ENCODE data around the gene MYOCOS. TPM values are rescaled to one million over a fixed set of nuclear protein-coding genes. Genes with fewer than 3 reads are reported as not detected.
"Not testable (repeated sequence)": the region's sequence is repeated elsewhere in the genome, so short reads cannot be mapped to it uniquely, and the experiment has no call there.

MYOCOS gene, protein sequence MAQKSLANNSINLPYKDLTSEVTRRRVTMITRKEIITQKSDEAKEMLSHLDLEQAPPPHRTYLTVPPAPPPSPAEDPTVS
- polyA plus RNA-seq, result 0.14 TPM

DNA sequence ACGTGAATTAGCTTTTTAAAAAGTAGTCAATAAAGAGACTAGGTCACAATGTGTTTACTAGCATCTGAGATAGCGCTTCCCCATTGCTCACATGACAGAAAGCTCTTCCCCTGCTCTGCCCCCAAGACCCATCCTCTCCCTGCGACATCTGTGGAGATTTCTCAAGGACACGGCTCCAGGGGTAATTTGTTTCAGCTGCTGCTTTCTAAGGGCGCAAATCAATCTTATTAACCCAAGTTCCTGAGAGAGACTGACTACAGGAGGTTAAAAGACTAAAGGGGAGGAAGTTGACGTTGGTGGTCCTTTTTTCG is at the start of gene MYOCOS:
MYOCOS (plus strand) TSS at position 92 of the 311 bp plus-strand sequence. CDS start 1,641 bp downstream, outside the sequence.
- Mint-ChIP-seq H3K4me1 (peaks cover 0 to 2% (median 0%) of the 10 kb centered on the region in 3 donors), H3K4me3 (no peak within 1 kb of the TSS), H3K27me3 (peaks cover 5% of the 10 kb centered on the region)

DNA sequence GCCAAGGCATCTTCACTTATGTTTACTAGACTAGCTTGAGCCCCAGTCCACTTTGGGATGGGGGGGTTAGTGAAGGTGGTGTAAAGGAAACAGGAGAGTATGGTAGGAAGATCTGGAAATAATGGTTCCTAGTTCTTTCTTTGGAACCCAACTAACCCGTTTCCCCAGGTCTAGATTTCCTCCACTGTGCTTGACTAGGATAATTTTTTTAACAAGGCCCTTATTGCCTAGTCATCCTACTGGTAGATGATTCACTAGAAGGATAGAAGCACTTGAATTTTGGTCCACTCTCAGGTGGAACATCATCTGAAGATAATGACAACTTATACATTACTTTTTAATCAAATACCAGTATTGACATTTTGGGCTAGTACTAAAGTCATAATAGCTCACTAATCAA is 45.9 kb upstream of the MYOCOS start:
- Mint-ChIP-seq H3K36me3 (peaks cover 13% of the 10 kb centered on the region), H3K4me3 (no peak overlapping the region), H3K27me3 (no peaks in the 10 kb centered on the region), H3K4me1 (no peaks in the 10 kb centered on the region), H3K27ac (no peak overlapping the region), H3K9me3 (no peaks in the 10 kb centered on the region)

More for the DNA sequence above, at the start of gene MYOCOS:
- H3K9me3 Mint-ChIP-seq, result no peaks in the 10 kb centered on the region
- H3K27ac Mint-ChIP-seq, result no peak within 1 kb of the TSS
- H3K36me3 Mint-ChIP-seq, result no peaks in the 10 kb centered on the region

DNA sequence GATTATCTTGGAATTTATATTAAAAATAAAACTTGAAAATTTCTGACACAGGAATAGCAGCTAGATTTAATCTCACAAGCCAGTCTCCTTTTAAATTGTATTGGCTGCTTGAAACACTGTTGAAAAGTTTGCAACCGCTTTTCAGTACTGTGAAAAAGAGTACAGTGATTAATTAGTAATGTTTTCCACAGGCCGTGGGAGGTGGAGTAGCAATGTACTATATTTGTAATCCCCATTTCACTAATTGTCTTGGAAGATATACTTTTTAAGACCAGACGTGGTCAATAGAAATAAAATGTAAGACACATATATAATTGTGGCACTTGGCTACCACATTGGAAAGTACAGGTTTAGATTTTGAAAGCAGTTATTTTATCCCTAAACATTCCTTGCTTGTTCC is 40.8 kb upstream of the MYOCOS start:
- Mint-ChIP-seq H3K36me3 (peaks cover 18% of the 10 kb centered on the region), H3K27ac (no peak overlapping the region)

DNA sequence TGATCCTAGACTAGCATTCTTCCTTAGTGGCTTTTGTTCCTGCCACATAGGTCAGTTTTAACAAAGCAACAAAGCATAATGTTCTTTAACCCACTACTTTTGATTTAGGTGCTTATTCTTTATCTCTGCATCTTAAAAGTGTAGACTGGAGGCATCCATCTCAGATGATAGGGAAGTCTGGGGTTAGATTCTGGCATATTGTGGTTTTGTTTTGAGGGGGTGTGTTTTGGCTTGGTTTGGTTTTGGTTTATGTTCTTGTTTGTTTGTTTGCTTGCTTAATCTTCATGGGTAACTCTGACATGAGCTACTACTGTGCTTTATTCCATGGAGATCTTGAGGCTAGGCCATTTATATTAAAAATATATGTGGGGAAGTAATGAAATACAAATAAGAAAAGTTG is 40.3 kb upstream of the MYOCOS start:
- no peaks in the 10 kb centered on the region for H3K27me3 Mint-ChIP-seq
- no peaks in the 10 kb centered on the region for H3K9me3 Mint-ChIP-seq
- H3K36me3 Mint-ChIP-seq, result peaks cover 18% of the 10 kb centered on the region
- no peak overlapping the region for H3K27ac Mint-ChIP-seq
- H3K4me1 Mint-ChIP-seq, result no peaks in the 10 kb centered on the region
- H3K4me3 Mint-ChIP-seq, result no peak overlapping the region

More for the DNA sequence above, 40.8 kb upstream of the MYOCOS start:
- Mint-ChIP-seq H3K4me1 (no peaks in the 10 kb centered on the region), H3K27me3 (no peaks in the 10 kb centered on the region), H3K4me3 (no peak overlapping the region), H3K9me3 (no peaks in the 10 kb centered on the region)

DNA sequence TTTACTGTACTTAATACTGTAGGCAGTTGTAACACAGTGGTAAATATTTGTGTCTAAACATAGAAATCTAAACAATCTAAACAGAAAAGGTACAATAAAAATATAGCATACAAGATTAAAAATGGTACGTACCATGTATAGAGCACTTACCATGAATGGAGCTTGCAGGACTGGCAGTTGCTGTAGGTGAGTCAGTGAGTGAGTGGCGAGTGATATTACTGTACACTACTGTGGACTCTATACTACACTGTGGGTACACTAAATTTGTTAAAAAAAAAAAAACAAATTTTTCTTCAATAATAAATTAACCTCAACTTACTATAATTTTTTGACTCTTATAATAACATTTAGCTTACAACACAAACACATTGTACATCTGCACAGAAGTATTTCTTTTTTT is 39.5 kb upstream of the MYOCOS start:
- H3K36me3 Mint-ChIP-seq, result peaks cover 16% of the 10 kb centered on the region
- no peak overlapping the region for H3K27ac Mint-ChIP-seq
- H3K4me1 Mint-ChIP-seq, result no peaks in the 10 kb centered on the region
- H3K4me3 Mint-ChIP-seq, result no peak overlapping the region
- H3K9me3 Mint-ChIP-seq, result no peaks in the 10 kb centered on the region
- H3K27me3 Mint-ChIP-seq, result no peaks in the 10 kb centered on the region

DNA sequence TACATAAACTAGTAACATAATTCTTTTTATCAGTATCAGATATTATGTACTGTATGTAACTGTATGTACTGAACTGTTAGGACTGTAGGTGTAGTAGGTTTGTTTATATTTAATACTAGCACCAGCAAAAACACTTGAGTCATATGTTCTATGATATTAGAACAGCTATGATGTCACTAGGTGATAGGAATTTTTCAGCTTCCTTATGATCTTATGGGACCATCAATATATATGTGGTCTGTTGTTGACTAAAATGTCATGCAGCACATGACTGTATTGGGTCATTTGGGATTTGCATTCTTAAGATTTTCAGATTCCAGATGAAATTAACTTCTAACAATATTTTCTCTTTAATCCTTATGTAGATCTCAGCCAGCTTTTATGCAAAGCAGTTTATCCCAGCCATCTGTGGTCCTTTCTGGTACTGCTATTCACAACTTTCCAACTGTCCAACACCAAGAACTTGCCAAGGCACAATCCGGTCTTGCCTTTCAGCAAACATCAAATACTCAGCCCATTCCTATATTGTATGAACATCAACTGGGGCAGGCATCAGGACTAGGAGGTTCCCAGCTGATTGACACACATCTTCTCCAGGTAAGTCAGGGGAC is 38.3 kb upstream of the MYOCOS start:
- H3K27ac Mint-ChIP-seq, result no peak overlapping the region
- H3K4me1 Mint-ChIP-seq, result no peaks in the 10 kb centered on the region
- no peaks in the 10 kb centered on the region for H3K9me3 Mint-ChIP-seq
- no peak overlapping the region for H3K4me3 Mint-ChIP-seq
- H3K27me3 Mint-ChIP-seq, result no peaks in the 10 kb centered on the region
- peaks cover 14% of the 10 kb centered on the region for H3K36me3 Mint-ChIP-seq

DNA sequence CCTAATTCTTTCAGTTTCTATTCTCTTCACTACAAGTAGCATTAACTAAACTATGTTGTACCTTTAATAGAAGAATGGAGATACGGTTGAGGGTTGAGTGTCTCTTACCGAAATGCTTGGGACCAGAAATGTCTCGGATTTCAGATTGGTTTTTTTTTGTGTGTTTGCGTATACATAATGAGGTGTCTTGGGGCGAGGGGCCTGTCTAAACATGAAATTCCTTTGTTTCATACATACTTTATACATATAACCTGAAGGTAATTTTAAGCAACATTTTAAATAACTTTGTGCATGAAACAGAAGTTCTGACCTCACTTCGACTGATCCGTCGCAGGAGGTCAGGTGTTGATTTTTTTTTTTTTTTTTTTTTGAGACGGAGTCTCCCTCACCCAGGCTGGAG is 36.3 kb upstream of the MYOCOS start:
- Mint-ChIP-seq H3K27me3 (no peaks in the 10 kb centered on the region), H3K27ac (no peak overlapping the region), H3K4me3 (no peak overlapping the region), H3K4me1 (no peaks in the 10 kb centered on the region), H3K36me3 (peaks cover 12% of the 10 kb centered on the region), H3K9me3 (no peaks in the 10 kb centered on the region)

DNA sequence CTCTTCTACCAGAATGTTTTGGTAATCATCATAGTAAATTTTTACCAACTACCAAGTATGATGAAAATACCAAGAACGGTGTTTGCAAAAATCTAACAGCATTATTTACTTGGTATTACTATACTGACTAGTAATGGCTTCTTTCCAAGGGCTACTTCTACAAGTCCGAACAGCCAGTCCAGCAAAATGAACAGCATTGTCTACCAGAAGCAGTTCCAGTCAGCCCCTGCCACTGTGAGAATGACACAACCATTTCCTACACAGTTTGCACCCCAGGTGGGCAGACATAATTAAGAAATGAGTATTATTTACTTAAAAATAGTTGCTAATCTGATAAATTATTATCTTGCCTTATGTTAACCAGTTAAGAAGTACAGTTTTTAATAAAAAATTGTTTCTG is 33.8 kb upstream of the MYOCOS start:
- no peak overlapping the region for H3K4me3 Mint-ChIP-seq
- no peak overlapping the region for H3K27ac Mint-ChIP-seq
- peaks cover 12% of the 10 kb centered on the region for H3K36me3 Mint-ChIP-seq
- no peaks in the 10 kb centered on the region for H3K9me3 Mint-ChIP-seq
- H3K27me3 Mint-ChIP-seq, result no peaks in the 10 kb centered on the region
- H3K4me1 Mint-ChIP-seq, result no peaks in the 10 kb centered on the region

DNA sequence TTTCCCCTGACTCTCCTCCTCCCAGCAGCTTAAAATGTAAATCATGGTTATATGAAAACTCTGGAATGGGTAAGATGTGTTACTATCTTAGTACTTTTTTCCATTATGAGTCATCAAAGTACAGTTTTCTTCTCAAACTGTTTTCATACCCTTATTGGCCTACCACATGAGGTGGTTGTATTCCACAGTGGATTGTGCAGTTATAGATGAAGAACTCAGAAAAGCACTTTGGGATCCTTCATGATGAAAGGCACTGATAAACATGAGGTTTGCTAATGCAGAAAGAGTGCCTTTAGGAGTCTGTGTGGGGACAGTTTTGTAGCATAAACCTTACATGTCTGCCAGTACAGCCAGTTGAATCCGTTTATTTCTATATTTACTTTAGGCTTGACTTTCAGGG is 32.0 kb upstream of the MYOCOS start:
- Mint-ChIP-seq H3K9me3 (no peaks in the 10 kb centered on the region), H3K4me3 (no peak overlapping the region), H3K4me1 (no peaks in the 10 kb centered on the region), H3K27me3 (no peaks in the 10 kb centered on the region), H3K27ac (peak overlapping the region in 1 of 3 donors; percentile 50), H3K36me3 (peaks cover 7% of the 10 kb centered on the region)

DNA sequence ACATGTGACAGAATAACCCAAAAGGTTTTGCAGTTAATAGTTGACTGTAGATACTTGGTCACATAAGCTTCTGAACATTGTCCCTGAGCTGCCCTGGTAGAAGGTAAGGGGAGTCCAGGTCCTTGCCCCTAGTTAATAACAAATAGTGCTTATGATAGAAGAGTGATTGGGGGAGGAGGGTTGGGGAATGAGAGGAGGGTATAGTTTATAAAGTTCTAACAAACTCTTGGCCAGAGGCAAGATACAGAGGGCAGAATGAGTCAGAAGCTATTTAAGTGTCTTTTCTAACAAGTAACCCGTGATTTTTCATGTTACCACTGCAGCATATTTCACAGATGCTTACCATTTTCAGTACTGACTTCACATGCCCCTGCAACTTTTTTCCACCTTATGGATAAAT is 26.7 kb upstream of the MYOCOS start:
- H3K27me3 Mint-ChIP-seq, result no peaks in the 10 kb centered on the region
- no peak overlapping the region for H3K4me3 Mint-ChIP-seq
- no peak overlapping the region for H3K27ac Mint-ChIP-seq
- H3K36me3 Mint-ChIP-seq, result peaks cover 7% of the 10 kb centered on the region
- H3K4me1 Mint-ChIP-seq, result no peaks in the 10 kb centered on the region
- H3K9me3 Mint-ChIP-seq, result peaks cover 0 to 5% (median 0%) of the 10 kb centered on the region in 3 donors

DNA sequence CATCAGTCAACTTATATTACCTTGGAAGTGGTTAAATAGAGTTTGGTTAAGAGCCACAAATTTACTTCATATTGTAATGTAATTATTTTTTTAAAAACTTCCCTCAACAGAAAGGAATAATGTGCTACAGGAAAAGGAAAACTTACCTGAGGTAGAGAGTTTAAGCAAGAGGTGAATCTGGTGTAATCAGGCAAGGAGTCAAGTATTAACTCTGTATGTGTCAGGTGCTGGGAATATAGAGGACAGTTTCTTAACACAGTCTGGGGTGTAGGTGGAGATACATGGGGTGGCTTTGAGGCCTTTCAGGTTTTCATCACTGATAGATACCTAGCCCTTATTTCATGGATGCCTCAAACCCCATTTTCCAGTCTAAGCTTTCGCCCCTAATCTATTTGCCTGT is 25.9 kb upstream of the MYOCOS start:
- Mint-ChIP-seq H3K27ac (no peak overlapping the region), H3K4me1 (no peaks in the 10 kb centered on the region), H3K4me3 (no peak overlapping the region), H3K9me3 (peaks cover 0 to 5% (median 0%) of the 10 kb centered on the region in 3 donors), H3K36me3 (peaks cover 7% of the 10 kb centered on the region), H3K27me3 (no peaks in the 10 kb centered on the region)

DNA sequence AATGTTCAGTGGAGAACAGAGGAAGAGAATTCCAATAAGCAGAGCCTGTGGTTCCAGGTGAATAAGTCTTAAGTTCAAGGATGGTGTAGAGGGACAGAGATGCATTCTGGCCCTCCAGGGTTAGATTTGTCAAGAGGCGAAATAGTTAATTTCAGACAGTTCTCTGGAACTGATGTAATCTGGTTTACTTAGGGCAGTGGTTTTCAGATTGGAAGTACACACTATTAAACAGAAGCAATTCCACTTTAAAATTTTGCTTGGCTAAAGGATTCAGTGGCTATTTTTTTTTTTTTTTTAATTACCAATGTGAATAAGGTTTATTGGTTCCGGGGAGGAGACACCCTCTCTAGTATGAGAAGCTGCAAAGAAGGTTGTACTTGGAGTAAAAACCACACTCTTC is 25.3 kb upstream of the MYOCOS start:
- Mint-ChIP-seq H3K4me1 (no peaks in the 10 kb centered on the region), H3K36me3 (peaks cover 7% of the 10 kb centered on the region), H3K27ac (no peak overlapping the region), H3K9me3 (peaks cover 0 to 5% (median 0%) of the 10 kb centered on the region in 3 donors), H3K27me3 (no peaks in the 10 kb centered on the region), H3K4me3 (no peak overlapping the region)

DNA sequence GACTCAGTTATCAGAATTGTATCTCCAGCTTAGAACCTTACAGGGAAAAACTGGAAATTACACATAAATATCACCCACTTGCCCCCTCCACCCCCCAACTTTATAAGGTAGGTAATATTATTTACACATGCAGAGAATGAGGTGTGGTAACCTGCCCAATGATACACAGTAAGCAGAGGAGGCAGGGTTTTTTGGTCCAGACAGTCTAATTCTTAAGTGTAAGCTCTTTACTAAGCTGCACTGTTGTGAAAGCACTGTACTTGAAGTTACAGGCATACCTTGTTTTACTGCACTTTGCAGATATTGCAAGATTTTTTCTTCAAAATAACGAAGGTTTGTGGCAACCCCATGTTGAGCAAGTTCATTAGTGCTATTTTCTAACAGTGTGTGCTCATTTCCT is 24.8 kb upstream of the MYOCOS start:
- Mint-ChIP-seq H3K4me1 (no peaks in the 10 kb centered on the region), H3K4me3 (no peak overlapping the region)

DNA sequence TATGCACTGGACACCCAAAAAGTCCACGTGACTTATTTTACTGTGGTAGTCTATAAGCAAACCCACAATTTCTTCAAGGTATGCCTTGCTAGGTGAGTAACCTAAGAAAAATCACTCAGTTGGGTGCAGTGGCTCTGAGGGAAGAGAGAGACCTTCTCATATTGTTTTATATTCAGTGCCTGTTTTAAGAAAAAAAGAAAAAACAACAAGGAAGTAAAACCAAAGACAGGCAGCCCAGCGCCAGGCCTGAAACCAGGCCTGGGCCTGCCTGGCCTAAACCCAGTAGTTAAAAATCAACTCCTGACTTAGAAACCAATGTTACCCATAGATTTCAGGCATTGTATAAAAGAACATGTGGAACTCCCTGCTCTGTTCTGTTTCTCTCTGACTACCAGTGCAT is 21.7 kb upstream of the MYOCOS start:
- not testable (repeated sequence) for H3K4me1 Mint-ChIP-seq, H3K27ac Mint-ChIP-seq, H3K27me3 Mint-ChIP-seq, H3K4me3 Mint-ChIP-seq, H3K9me3 Mint-ChIP-seq, H3K36me3 Mint-ChIP-seq

More for the DNA sequence above, 24.8 kb upstream of the MYOCOS start:
- peaks cover 0 to 5% (median 0%) of the 10 kb centered on the region in 3 donors for H3K9me3 Mint-ChIP-seq
- H3K27ac Mint-ChIP-seq, result no peak overlapping the region
- H3K27me3 Mint-ChIP-seq, result no peaks in the 10 kb centered on the region
- H3K36me3 Mint-ChIP-seq, result peaks cover 7% of the 10 kb centered on the region

DNA sequence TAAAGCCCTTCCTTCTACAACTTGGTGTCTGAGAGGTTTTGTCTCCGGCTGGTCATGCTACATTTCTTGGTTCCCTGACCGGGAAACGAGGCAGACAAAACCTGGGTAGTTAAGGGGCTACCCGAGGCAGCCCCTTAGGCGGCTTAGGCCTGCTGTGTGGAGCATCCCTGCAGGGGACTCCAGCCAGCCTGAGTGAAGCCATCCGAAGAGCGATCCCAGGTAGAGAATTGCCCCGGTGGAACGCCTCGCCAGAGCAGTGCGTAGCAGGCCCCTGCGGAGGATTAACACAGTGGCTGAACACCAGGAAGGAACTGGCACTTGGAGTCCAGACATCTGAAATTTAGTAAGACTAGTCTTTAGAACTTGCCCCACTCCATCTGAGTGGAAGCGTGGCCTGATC is 21.2 kb upstream of the MYOCOS start:
- Mint-ChIP-seq H3K27me3 (no peaks in the 10 kb centered on the region), H3K27ac (peak overlapping the region in 1 of 3 donors; percentile 50), H3K4me3 (no peak overlapping the region), H3K9me3 (peaks cover 0 to 5% (median 0%) of the 10 kb centered on the region in 3 donors), H3K36me3 (peaks cover 3% of the 10 kb centered on the region), H3K4me1 (peaks cover 0 to under 1% (median 0%) of the 10 kb centered on the region in 3 donors)

DNA sequence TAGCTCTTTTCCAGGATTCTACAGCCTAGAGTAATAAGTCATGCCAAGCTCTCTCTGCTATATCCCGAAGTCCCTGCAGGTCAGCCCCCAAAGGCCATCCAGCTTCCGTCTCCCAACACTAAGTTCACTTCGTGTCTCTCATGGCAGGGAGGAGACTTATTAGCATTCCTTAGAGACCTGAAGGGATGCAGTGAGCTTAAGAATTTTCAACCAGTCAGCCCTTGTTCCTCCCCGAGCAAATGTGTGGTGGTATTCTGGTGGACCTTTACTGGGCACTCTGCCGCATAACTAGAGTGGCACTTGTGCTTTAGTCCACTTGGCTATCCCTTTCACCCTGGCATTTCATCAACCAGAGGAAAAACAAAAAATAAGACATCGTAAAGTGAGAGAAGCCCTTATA is 19.0 kb upstream of the MYOCOS start:
- not testable (repeated sequence) for H3K4me1 Mint-ChIP-seq, H3K4me3 Mint-ChIP-seq, H3K27ac Mint-ChIP-seq, H3K9me3 Mint-ChIP-seq, H3K27me3 Mint-ChIP-seq, H3K36me3 Mint-ChIP-seq
